ENCODE data around the gene DENND1A.

DENND1A gene

DNA sequence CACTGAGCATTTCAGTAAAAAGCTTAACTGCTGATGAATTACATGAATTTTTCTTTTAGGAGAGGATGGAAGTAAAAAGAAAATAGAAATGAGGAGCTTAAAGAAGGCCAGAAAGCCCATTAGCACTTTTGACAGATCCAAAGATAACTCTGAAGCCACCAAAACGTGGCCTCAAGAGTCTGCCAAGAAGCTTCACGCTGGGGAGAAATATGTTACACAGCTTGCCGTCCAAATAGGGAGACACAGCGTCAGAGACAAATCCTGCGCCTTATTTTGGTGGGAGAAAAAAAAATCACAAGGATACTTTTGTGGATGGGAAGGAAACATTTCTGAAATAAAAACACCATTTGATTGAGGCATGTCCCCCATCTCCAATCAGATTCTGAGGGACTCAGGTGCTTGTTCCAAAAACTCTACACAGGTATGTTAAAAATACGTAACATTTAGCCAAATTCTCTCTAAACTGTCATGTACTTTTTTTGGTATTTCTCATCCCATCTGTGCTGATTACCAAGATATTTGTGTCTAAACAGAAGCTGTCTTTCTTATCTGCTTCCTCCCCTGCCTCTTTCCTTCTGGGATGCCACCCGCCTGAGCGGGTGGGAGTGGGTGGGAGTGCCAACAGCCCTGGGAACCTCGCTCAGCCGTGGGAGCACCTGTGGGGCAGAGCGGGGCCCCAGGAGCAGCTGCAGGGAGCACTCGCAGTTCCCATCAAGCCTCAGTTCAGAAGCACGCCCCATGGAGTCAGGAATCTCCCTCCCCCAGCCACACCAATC is 275.5 kb downstream of the DENND1A start:
- no peak overlapping the region for H2BK5ac ChIP-seq (ENCODE audit: low read length)
- peaks cover 0 to 3% of the 10 kb centered on the region in 2 donors for H3K4me1 ChIP-seq (ENCODE audit: control insufficient read depth in 2 of 2, insufficient read depth in 1 of 2, low read depth in 1 of 2, low read length in 2 of 2)
- peaks cover 0 to 3% of the 10 kb centered on the region in 2 donors for H3K36me3 ChIP-seq (replicated peaks in 1 of 2; ENCODE audit: control insufficient read depth in 2 of 2, insufficient read depth in 2 of 2, low read length in 2 of 2)
- no peak overlapping the region for H2BK12ac ChIP-seq (ENCODE audit: low read length)
- no CpG with 5 or more reads among the region's 13 CpGs for WGBS, 2 donors (ENCODE audit: extremely low coverage in 2 of 2, insufficient read length in 2 of 2, insufficient replicate concordance in 1 of 2)
- H3K9me3 ChIP-seq (replicated peaks in 1 of 2; ENCODE audit: control insufficient read depth in 2 of 2, insufficient read depth in 1 of 2, low read depth in 1 of 2, low read length in 2 of 2) = no peaks in the 10 kb centered on the region
- no peaks in the 10 kb centered on the region for H3K79me1 ChIP-seq (ENCODE audit: low read depth, low read length)
- H3K4me3 ChIP-seq (ENCODE audit: low read length in 2 of 2) = no peak overlapping the region
- no peak overlapping the region for H2AK5ac ChIP-seq (ENCODE audit: low read depth, low read length)
- no peak overlapping the region for H2AFZ ChIP-seq (ENCODE audit: low read length)
- no peak overlapping the region for H4K8ac ChIP-seq (ENCODE audit: low read depth, low read length)
- no peak overlapping the region for H4K91ac ChIP-seq (ENCODE audit: low read depth, low read length, poor library complexity)
- no peak overlapping the region for H3K9ac ChIP-seq (ENCODE audit: low read depth, low read length, poor library complexity)
- no peak overlapping the region for H3K18ac ChIP-seq (ENCODE audit: low read length)
- H3K4me2 ChIP-seq (ENCODE audit: insufficient read depth, low read length, poor library complexity, severe bottlenecking) = no peak overlapping the region
- H3K4ac ChIP-seq (ENCODE audit: low read length) = no peak overlapping the region
- no peak for DNase-seq (ENCODE audit: low spot score)
- no peak overlapping the region for H3K23ac ChIP-seq (ENCODE audit: low read depth, low read length, poor library complexity)
- no peaks in the 10 kb centered on the region for H3K27me3 ChIP-seq (ENCODE audit: control insufficient read depth in 3 of 3, insufficient read depth in 3 of 3, low read depth in 1 of 3, low read length in 3 of 3)
- H2BK120ac ChIP-seq (ENCODE audit: low read depth, low read length) = no peak overlapping the region
- no peak overlapping the region for H3K27ac ChIP-seq (replicated peaks; ENCODE audit: low read length)
- H2BK15ac ChIP-seq (ENCODE audit: low read length) = no peak overlapping the region
- no peak overlapping the region for H3K14ac ChIP-seq (ENCODE audit: low read length)

DNA sequence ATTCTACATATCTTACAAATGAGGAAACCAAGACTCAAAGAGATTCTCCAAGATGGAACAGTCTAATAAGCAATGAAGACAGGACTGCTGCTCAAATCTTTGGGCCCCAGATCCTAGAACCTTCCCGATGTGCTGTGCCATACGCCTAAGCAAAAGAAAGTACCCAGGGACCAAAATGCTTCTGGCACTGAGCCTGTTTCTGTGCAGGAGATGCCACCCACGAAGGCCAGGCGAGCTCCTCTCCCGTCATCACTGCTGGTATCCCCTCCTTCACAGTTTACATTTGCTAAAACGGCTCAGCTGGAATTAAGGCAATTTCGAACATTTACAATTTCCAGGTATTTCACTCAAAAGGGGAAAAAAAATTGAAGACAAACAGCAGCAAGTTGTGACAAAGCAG is 277.5 kb downstream of the DENND1A start:
- WGBS, 2 donors (ENCODE audit: extremely low coverage in 2 of 2, insufficient read length in 2 of 2, insufficient replicate concordance in 1 of 2) = no CpG with 5 or more reads among the region's 7 CpGs
- H3K14ac ChIP-seq (ENCODE audit: low read length) = no peak overlapping the region
- H3K4ac ChIP-seq (ENCODE audit: low read length) = no peak overlapping the region
- peaks cover 0 to 3% of the 10 kb centered on the region in 2 donors for H3K36me3 ChIP-seq (replicated peaks in 1 of 2; ENCODE audit: control insufficient read depth in 2 of 2, insufficient read depth in 2 of 2, low read length in 2 of 2)
- no peaks in the 10 kb centered on the region for H3K27me3 ChIP-seq (ENCODE audit: control insufficient read depth in 3 of 3, insufficient read depth in 3 of 3, low read depth in 1 of 3, low read length in 3 of 3)
- H3K9ac ChIP-seq (ENCODE audit: low read depth, low read length, poor library complexity) = no peak overlapping the region
- no peak overlapping the region for H3K4me2 ChIP-seq (ENCODE audit: insufficient read depth, low read length, poor library complexity, severe bottlenecking)
- no peak overlapping the region for H2BK5ac ChIP-seq (ENCODE audit: low read length)
- H3K4me3 ChIP-seq (ENCODE audit: low read length in 2 of 2) = no peak overlapping the region
- no peak overlapping the region for H4K91ac ChIP-seq (ENCODE audit: low read depth, low read length, poor library complexity)
- no peak overlapping the region for H2BK120ac ChIP-seq (ENCODE audit: low read depth, low read length)
- H3K27ac ChIP-seq (replicated peaks; ENCODE audit: low read length) = no peak overlapping the region
- H3K4me1 ChIP-seq (ENCODE audit: control insufficient read depth in 2 of 2, insufficient read depth in 1 of 2, low read depth in 1 of 2, low read length in 2 of 2) = peaks cover 0 to 2% of the 10 kb centered on the region in 2 donors
- H3K79me1 ChIP-seq (ENCODE audit: low read depth, low read length) = no peaks in the 10 kb centered on the region
- H2BK15ac ChIP-seq (ENCODE audit: low read length) = no peak overlapping the region
- no peak for DNase-seq (ENCODE audit: low spot score)
- H3K23ac ChIP-seq (ENCODE audit: low read depth, low read length, poor library complexity) = no peak overlapping the region
- H2AK5ac ChIP-seq (ENCODE audit: low read depth, low read length) = no peak overlapping the region
- no peak overlapping the region for H2AFZ ChIP-seq (ENCODE audit: low read length)
- no peak overlapping the region for H3K18ac ChIP-seq (ENCODE audit: low read length)
- no peak overlapping the region for H2BK12ac ChIP-seq (ENCODE audit: low read length)
- H3K9me3 ChIP-seq (replicated peaks in 1 of 2; ENCODE audit: control insufficient read depth in 2 of 2, insufficient read depth in 1 of 2, low read depth in 1 of 2, low read length in 2 of 2) = no peaks in the 10 kb centered on the region
- no peak overlapping the region for H4K8ac ChIP-seq (ENCODE audit: low read depth, low read length)

- no peaks in the 10 kb centered on the region for H3K79me1 ChIP-seq (ENCODE audit: low read depth, low read length)
- H4K91ac ChIP-seq (ENCODE audit: low read depth, low read length, poor library complexity) = no peak overlapping the region
- no peak overlapping the region for H2BK15ac ChIP-seq (ENCODE audit: low read length)
- H3K27me3 ChIP-seq (ENCODE audit: control insufficient read depth in 3 of 3, insufficient read depth in 3 of 3, low read depth in 1 of 3, low read length in 3 of 3) = no peaks in the 10 kb centered on the region
- H3K27ac ChIP-seq (replicated peaks; ENCODE audit: low read length) = no peak overlapping the region
- H3K4ac ChIP-seq (ENCODE audit: low read length) = no peak overlapping the region
- H2AFZ ChIP-seq (ENCODE audit: low read length) = no peak overlapping the region
- no peak overlapping the region for H3K4me2 ChIP-seq (ENCODE audit: insufficient read depth, low read length, poor library complexity, severe bottlenecking)
- H3K36me3 ChIP-seq (replicated peaks in 1 of 2; ENCODE audit: control insufficient read depth in 2 of 2, insufficient read depth in 2 of 2, low read length in 2 of 2) = peaks cover 0 to 3% of the 10 kb centered on the region in 2 donors
- no peak overlapping the region for H2BK5ac ChIP-seq (ENCODE audit: low read length)
- no peak overlapping the region for H3K4me3 ChIP-seq (ENCODE audit: low read length in 2 of 2)
- no peak overlapping the region for H3K18ac ChIP-seq (ENCODE audit: low read length)
- no peak overlapping the region for H2BK120ac ChIP-seq (ENCODE audit: low read depth, low read length)
- DNase-seq (ENCODE audit: low spot score) = no peak
- no peak overlapping the region for H3K14ac ChIP-seq (ENCODE audit: low read length)
- H3K9me3 ChIP-seq (replicated peaks in 1 of 2; ENCODE audit: control insufficient read depth in 2 of 2, insufficient read depth in 1 of 2, low read depth in 1 of 2, low read length in 2 of 2) = no peaks in the 10 kb centered on the region
- H3K9ac ChIP-seq (ENCODE audit: low read depth, low read length, poor library complexity) = no peak overlapping the region
- WGBS, 2 donors (ENCODE audit: extremely low coverage in 2 of 2, insufficient read length in 2 of 2, insufficient replicate concordance in 1 of 2) = no CpG with 5 or more reads among the region's 5 CpGs
- H3K4me1 ChIP-seq (ENCODE audit: control insufficient read depth in 2 of 2, insufficient read depth in 1 of 2, low read depth in 1 of 2, low read length in 2 of 2) = no peaks in the 10 kb centered on the region
- H2AK5ac ChIP-seq (ENCODE audit: low read depth, low read length) = no peak overlapping the region
- H4K8ac ChIP-seq (ENCODE audit: low read depth, low read length) = no peak overlapping the region
- no peak overlapping the region for H3K23ac ChIP-seq (ENCODE audit: low read depth, low read length, poor library complexity)
- no peak overlapping the region for H2BK12ac ChIP-seq (ENCODE audit: low read length)
Observed at GRCh38 chr9:123651871-123652270, 278.1 kb downstream of the DENND1A start.

GRCh38 chr9:123651273-123651672 is 278.7 kb downstream of the DENND1A start:
- Histone ChIP-seq H3K4ac (ENCODE audit: low read length) (no peak overlapping the region), H2AK5ac (ENCODE audit: low read depth, low read length) (no peak overlapping the region), H4K8ac (ENCODE audit: low read depth, low read length) (no peak overlapping the region), H3K27ac (replicated peaks; ENCODE audit: low read length) (no peak overlapping the region), H3K9ac (ENCODE audit: low read depth, low read length, poor library complexity) (no peak overlapping the region), H2BK5ac (ENCODE audit: low read length) (no peak overlapping the region), H3K14ac (ENCODE audit: low read length) (no peak overlapping the region), H3K9me3 (replicated peaks in 1 of 2; ENCODE audit: control insufficient read depth in 2 of 2, insufficient read depth in 1 of 2, low read depth in 1 of 2, low read length in 2 of 2) (peaks cover 0 to 3% of the 10 kb centered on the region in 2 donors), H3K27me3 (ENCODE audit: control insufficient read depth in 3 of 3, insufficient read depth in 3 of 3, low read depth in 1 of 3, low read length in 3 of 3) (no peaks in the 10 kb centered on the region), H2AFZ (ENCODE audit: low read length) (no peak overlapping the region), H2BK15ac (ENCODE audit: low read length) (no peak overlapping the region), H3K23ac (ENCODE audit: low read depth, low read length, poor library complexity) (no peak overlapping the region), H3K4me2 (ENCODE audit: insufficient read depth, low read length, poor library complexity, severe bottlenecking) (no peak overlapping the region), H3K4me1 (ENCODE audit: control insufficient read depth in 2 of 2, insufficient read depth in 1 of 2, low read depth in 1 of 2, low read length in 2 of 2) (no peaks in the 10 kb centered on the region), H2BK120ac (ENCODE audit: low read depth, low read length) (no peak overlapping the region), H3K36me3 (replicated peaks in 1 of 2; ENCODE audit: control insufficient read depth in 2 of 2, insufficient read depth in 2 of 2, low read length in 2 of 2) (peaks cover 0 to 3% of the 10 kb centered on the region in 2 donors), H3K79me1 (ENCODE audit: low read depth, low read length) (no peaks in the 10 kb centered on the region), H3K18ac (ENCODE audit: low read length) (no peak overlapping the region), H4K91ac (ENCODE audit: low read depth, low read length, poor library complexity) (no peak overlapping the region), H3K4me3 (ENCODE audit: low read length in 2 of 2) (no peak overlapping the region), H2BK12ac (ENCODE audit: low read length) (no peak overlapping the region)
- WGBS, 2 donors (ENCODE audit: extremely low coverage in 2 of 2, insufficient read length in 2 of 2, insufficient replicate concordance in 1 of 2) = no CpG with 5 or more reads among the region's 8 CpGs
- DNase-seq (ENCODE audit: low spot score) = no peak

Measured in neuronal stem cell (in vitro differentiated cells).